Neutrophil (primary cell): ENCODE data around the gene SYNJ2.

Source experiments
- H3K27ac ChIP-seq: fragments of 200-600 bp; sonication (generic); 2 replicates; pipeline ENCODE4 v1.5.1; 2016; ENCODE audit warnings: mild to moderate bottlenecking, moderate library complexity
- H3K27me3 ChIP-seq: fragments of 200-600 bp; sonication (generic); 2 replicates; pipeline ENCODE4 v1.6.0; 2016; ENCODE audit warnings: mild to moderate bottlenecking
- H3K36me3 ChIP-seq: fragments of 200-600 bp; sonication (generic); 2 replicates; pipeline ENCODE4 v1.5.1; 2017
- H3K4me1 ChIP-seq, 2 experiments: fragments of 200-600 bp in 1 of 2; sonication (generic) in 1 of 2; 1 replicate in 1 of 2; 2 replicates in 1 of 2; pipeline versions ENCODE4 v1.5.1 to v1.6.1; 2013 to 2016; ENCODE audit warnings: low read depth in 1 of 2, low read length in 1 of 2, mild to moderate bottlenecking in 1 of 2, moderate library complexity in 1 of 2; ENCODE audit not compliant: control insufficient read depth in 1 of 2, insufficient read depth in 1 of 2
- H3K4me3 ChIP-seq, 2 experiments: fragments of 200-600 bp in 1 of 2; sonication (generic) in 1 of 2; 1 replicate in 1 of 2; 2 replicates in 1 of 2; pipeline ENCODE4 v1.5.1; 2013 to 2016; ENCODE audit warnings: low read depth in 1 of 2, low read length in 1 of 2, mild to moderate bottlenecking in 1 of 2, moderate library complexity in 1 of 2
- H3K9me3 ChIP-seq: fragments of 200-600 bp; sonication (generic); 2 replicates; pipeline ENCODE4 v1.5.1; 2016
- CTCF ChIP-seq: fragments of 200-600 bp; sonication (generic); IDR thresholded peaks from 2 replicates; pipeline ENCODE4 v1.5.1; 2016; ENCODE audit warnings: antibody characterized with exemption

SYNJ2 gene

GRCh38 chr6:158009935-158010585 lies 28.4 kb downstream of the SYNJ2 start:
- H3K4me3 ChIP-seq = no peak overlapping the region
- H3K36me3 ChIP-seq = no peaks in the 10 kb centered on the region
- TF ChIP-seq CTCF = no peak
- no peaks in the 10 kb centered on the region for H3K27me3 ChIP-seq
- peak overlapping the region; percentile 58 for H3K27ac ChIP-seq
- peaks cover 22 to 30% of the 10 kb centered on the region in 2 experiments for H3K4me1 ChIP-seq
- no peaks in the 10 kb centered on the region for H3K9me3 ChIP-seq

GRCh38 chr6:158010591-158011477 lies 29.2 kb downstream of the SYNJ2 start:
- H3K36me3 ChIP-seq = no peaks in the 10 kb centered on the region
- H3K4me1 ChIP-seq = peaks cover 26 to 35% of the 10 kb centered on the region in 2 experiments
- no peak for TF ChIP-seq CTCF
- H3K4me3 ChIP-seq = no peak overlapping the region
- H3K9me3 ChIP-seq = no peaks in the 10 kb centered on the region
- H3K27me3 ChIP-seq = no peaks in the 10 kb centered on the region
- no peak overlapping the region for H3K27ac ChIP-seq

- no peaks in the 10 kb centered on the region for H3K36me3 ChIP-seq
- H3K4me1 ChIP-seq = peaks cover 26 to 35% of the 10 kb centered on the region in 2 experiments
- H3K27me3 ChIP-seq = no peaks in the 10 kb centered on the region
- no peaks in the 10 kb centered on the region for H3K9me3 ChIP-seq
- H3K27ac ChIP-seq = no peak overlapping the region
- no peak for TF ChIP-seq CTCF
- H3K4me3 ChIP-seq = no peak overlapping the region
Measured at GRCh38 chr6:158011478-158011920, 29.8 kb downstream of the SYNJ2 start.

GRCh38 chr6:158011980-158012566 lies 30.4 kb downstream of the SYNJ2 start:
- Histone ChIP-seq H3K36me3 (no peaks in the 10 kb centered on the region), H3K9me3 (no peaks in the 10 kb centered on the region), H3K27me3 (no peaks in the 10 kb centered on the region), H3K4me3 (no peak overlapping the region), H3K27ac (no peak overlapping the region), H3K4me1 (peaks cover 26 to 35% of the 10 kb centered on the region in 2 experiments)
- no peak for TF ChIP-seq CTCF

GRCh38 chr6:158013904-158014504 lies 32.3 kb downstream of the SYNJ2 start:
- no peaks in the 10 kb centered on the region for H3K27me3 ChIP-seq
- peaks cover 26 to 32% of the 10 kb centered on the region in 2 experiments for H3K4me1 ChIP-seq
- no peak for TF ChIP-seq CTCF
- H3K36me3 ChIP-seq = peaks cover 14% of the 10 kb centered on the region
- H3K4me3 ChIP-seq = no peak overlapping the region
- no peak overlapping the region for H3K27ac ChIP-seq
- H3K9me3 ChIP-seq = no peaks in the 10 kb centered on the region
